A673 (cell line): ENCODE results near the gene ALG14. TPM values are rescaled to one million over a fixed set of nuclear protein-coding genes. Genes with fewer than 3 reads are reported as not detected.
"Not testable (repeated sequence)": the region's sequence is repeated elsewhere in the genome, so short reads cannot be mapped to it uniquely, and the experiment has no call there.

Source experiments
- BruUV-seq: library from RNA; stranded (reverse); fragments of 400-500 nt; replicated peaks from 2 replicates; lab custom pipeline; 2021; lab: Mats Ljungman, UMichigan
- CTCF ChIA-PET: fragments of 300-600 bp; sonication (Branson Sonifier 250); formaldehyde crosslinking; loops from one replicate; lab custom pipeline; 2022; ENCODE audit warnings: antibody characterized with exemption; lab: Charles Lee
- POLR2A ChIA-PET: fragments of 300-600 bp; sonication (Branson Sonifier 250); formaldehyde crosslinking; loops from one replicate; lab custom pipeline; 2022; ENCODE audit warnings: antibody characterized with exemption; ENCODE audit not compliant: low non-redundant PET; lab: Charles Lee
- DNase-seq: peaks from one replicate; pipeline ENCODE4 v3.0.0-alpha.2; 2015; ENCODE audit warnings: low spot score
- H3K27ac ChIP-seq: fragments of 200-600 bp; sonication (generic); 2 replicates; pipeline ENCODE4 v1.5.1; 2016; ENCODE audit warnings: mixed run types, low read depth, mild to moderate bottlenecking, mixed read lengths, antibody characterized with exemption, low read length; ENCODE audit not compliant: poor library complexity, severe bottlenecking
- H3K27me3 ChIP-seq: fragments of 200-600 bp; sonication (generic); replicated peaks from 2 replicates; pipeline ENCODE4 v1.6.1; 2017; ENCODE audit warnings: mixed run types, low read depth, mild to moderate bottlenecking, mixed read lengths, antibody characterized with exemption, low read length; ENCODE audit not compliant: insufficient read depth, poor library complexity
- H3K36me3 ChIP-seq: fragments of 200-600 bp; sonication (generic); 2 replicates; pipeline ENCODE4 v1.6.1; 2016; ENCODE audit warnings: mixed run types, mild to moderate bottlenecking, mixed read lengths, antibody characterized with exemption, low read length; ENCODE audit not compliant: insufficient read depth, poor library complexity, severe bottlenecking
- H3K4me1 ChIP-seq: fragments of 200-600 bp; sonication (generic); 2 replicates; pipeline ENCODE4 v1.6.1; 2017; ENCODE audit warnings: mixed run types, mild to moderate bottlenecking, mixed read lengths, antibody characterized with exemption, low read length; ENCODE audit not compliant: insufficient read depth, poor library complexity, severe bottlenecking
- H3K4me3 ChIP-seq: fragments of 200-600 bp; sonication (generic); 2 replicates; pipeline ENCODE4 v1.5.1; 2016; ENCODE audit warnings: low read depth, mixed run types, mild to moderate bottlenecking, mixed read lengths, low read length; ENCODE audit not compliant: poor library complexity, severe bottlenecking
- H3K9me3 ChIP-seq: fragments of 200-600 bp; sonication (generic); 2 replicates; pipeline ENCODE4 v1.6.1; 2016; ENCODE audit warnings: mixed run types, low read depth, mild to moderate bottlenecking, mixed read lengths, antibody characterized with exemption, low read length; ENCODE audit not compliant: poor library complexity, severe bottlenecking
- EZH2 ChIP-seq: fragments of 200-600 bp; sonication (generic); IDR thresholded peaks from 2 replicates; pipeline ENCODE4 v1.6.1; 2017; ENCODE audit warnings: borderline replicate concordance, low read depth, mild to moderate bottlenecking, mixed read lengths, antibody characterized with exemption, low read length; ENCODE audit not compliant: poor library complexity, severe bottlenecking
- intact Hi-C: fragments of 100-400 bp; cut with micrococcal nuclease; formaldehyde crosslinking; loops from one replicate; pipeline ENCODE4 v1.10.0; 2022; ENCODE audit not compliant: unreplicated experiment
- total RNA-seq: library from RNA; stranded (reverse); gene quantifications from 2 replicates; pipeline ENCODE4 v1.2.3, GENCODE V29; 2021
- TF ChIP-seq, protein P1 (sequence below): fragments of 300-800, 200-600 bp; sonication (generic); conservative IDR thresholded peaks from 2 replicates; pipeline ENCODE4 v1.5.1; 2017; ENCODE audit warnings: low read depth, mild to moderate bottlenecking, antibody characterized with exemption, low read length, moderate library complexity, mixed read lengths

The ALG14 gene
- total RNA-seq, 1 experiment from 2014 or later = 11.3 TPM

GRCh38 chr1:94998114-94998513, 74.6 kb downstream of the ALG14 start:
- Histone ChIP-seq H3K4me1 (peaks cover 29% of the 10 kb centered on the region), H3K9me3 (no peaks in the 10 kb centered on the region), H3K27me3 (no peaks in the 10 kb centered on the region), H3K4me3 (no peak overlapping the region), H3K27ac (peak overlapping the region; percentile 14), H3K36me3 (no peaks in the 10 kb centered on the region)
- CTCF ChIA-PET = no interaction called here
- POLR2A ChIA-PET = no interaction called here
- peak; percentile 33 for DNase-seq
- TF ChIP-seq, protein P1, sequence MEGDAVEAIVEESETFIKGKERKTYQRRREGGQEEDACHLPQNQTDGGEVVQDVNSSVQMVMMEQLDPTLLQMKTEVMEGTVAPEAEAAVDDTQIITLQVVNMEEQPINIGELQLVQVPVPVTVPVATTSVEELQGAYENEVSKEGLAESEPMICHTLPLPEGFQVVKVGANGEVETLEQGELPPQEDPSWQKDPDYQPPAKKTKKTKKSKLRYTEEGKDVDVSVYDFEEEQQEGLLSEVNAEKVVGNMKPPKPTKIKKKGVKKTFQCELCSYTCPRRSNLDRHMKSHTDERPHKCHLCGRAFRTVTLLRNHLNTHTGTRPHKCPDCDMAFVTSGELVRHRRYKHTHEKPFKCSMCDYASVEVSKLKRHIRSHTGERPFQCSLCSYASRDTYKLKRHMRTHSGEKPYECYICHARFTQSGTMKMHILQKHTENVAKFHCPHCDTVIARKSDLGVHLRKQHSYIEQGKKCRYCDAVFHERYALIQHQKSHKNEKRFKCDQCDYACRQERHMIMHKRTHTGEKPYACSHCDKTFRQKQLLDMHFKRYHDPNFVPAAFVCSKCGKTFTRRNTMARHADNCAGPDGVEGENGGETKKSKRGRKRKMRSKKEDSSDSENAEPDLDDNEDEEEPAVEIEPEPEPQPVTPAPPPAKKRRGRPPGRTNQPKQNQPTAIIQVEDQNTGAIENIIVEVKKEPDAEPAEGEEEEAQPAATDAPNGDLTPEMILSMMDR = no peak
- no peak for TF ChIP-seq EZH2
- intact Hi-C loops = no loop called here
- no TSS peak for BruUV-seq

GRCh38 chr1:94995536-94995935, 77.2 kb downstream of the ALG14 start:
- DNase-seq, BruUV-seq, H3K4me3 ChIP-seq, H3K9me3 ChIP-seq, H3K36me3 ChIP-seq, POLR2A ChIA-PET, H3K27me3 ChIP-seq, CTCF ChIA-PET, intact Hi-C loops, H3K27ac ChIP-seq: not testable (repeated sequence)
- H3K4me1 ChIP-seq = peaks cover 14% of the 10 kb centered on the region

- Histone ChIP-seq H3K27me3 (no peaks in the 10 kb centered on the region), H3K4me3 (no peak overlapping the region), H3K4me1 (peaks cover 11% of the 10 kb centered on the region), H3K36me3 (no peaks in the 10 kb centered on the region), H3K27ac (no peak overlapping the region), H3K9me3 (no peaks in the 10 kb centered on the region)
- DNase-seq = no peak
- no TSS peak for BruUV-seq
- TF ChIP-seq EZH2 = no peak
- TF ChIP-seq, protein P1 = no peak
- intact Hi-C loops = no loop called here
- ChIA-PET CTCF (no interaction called here), POLR2A (no interaction called here)
Measured at GRCh38 chr1:94994805-94995204, 77.9 kb downstream of the ALG14 start.

- Histone ChIP-seq H3K27ac (no peak overlapping the region), H3K36me3 (no peaks in the 10 kb centered on the region), H3K4me1 (peaks cover 6% of the 10 kb centered on the region), H3K9me3 (no peaks in the 10 kb centered on the region), H3K27me3 (no peaks in the 10 kb centered on the region), H3K4me3 (no peak overlapping the region)
- TF ChIP-seq, protein P1 = no peak
- no peak for TF ChIP-seq EZH2
- BruUV-seq = no TSS peak
- CTCF ChIA-PET = no interaction called here
- POLR2A ChIA-PET = no interaction called here
- intact Hi-C loops = no loop called here
- DNase-seq = no peak
Measured at GRCh38 chr1:94993931-94994645, 78.7 kb downstream of the ALG14 start.
